GM21825 (cell line): ENCODE measurements around the gene PEAK1.
"Not testable (repeated sequence)": the region's sequence is repeated elsewhere in the genome, so short reads cannot be mapped to it uniquely, and the experiment has no call there.

ENCODE experiments used
- ATAC-seq: cut with Tn5 transposase; IDR thresholded peaks from one replicate; pipeline ENCODE4 v1.9.1; 2021; ENCODE audit warnings: mild to moderate bottlenecking, moderate library complexity; ENCODE audit not compliant: unreplicated experiment

Gene PEAK1

DNA sequence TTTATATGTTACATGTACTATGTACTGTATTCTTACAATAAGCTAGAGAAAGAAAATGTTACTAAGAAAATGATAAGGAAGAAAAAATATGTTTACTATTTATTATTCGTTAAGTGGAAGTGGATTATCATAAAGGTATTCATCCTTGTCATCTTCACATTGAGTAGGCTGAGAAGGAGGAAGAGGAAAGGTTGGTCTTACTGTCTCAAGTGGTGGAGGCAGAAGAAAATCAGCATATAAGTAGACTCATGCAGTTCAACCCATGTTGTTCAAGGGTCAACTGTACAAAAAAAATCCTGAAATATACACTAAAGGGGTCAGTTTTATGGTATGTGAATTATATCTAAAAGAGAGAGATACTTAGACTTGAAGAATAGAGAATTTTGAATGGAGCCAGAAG, 6.5 kb upstream of the PEAK1 start:
- ATAC-seq, result no peak

DNA sequence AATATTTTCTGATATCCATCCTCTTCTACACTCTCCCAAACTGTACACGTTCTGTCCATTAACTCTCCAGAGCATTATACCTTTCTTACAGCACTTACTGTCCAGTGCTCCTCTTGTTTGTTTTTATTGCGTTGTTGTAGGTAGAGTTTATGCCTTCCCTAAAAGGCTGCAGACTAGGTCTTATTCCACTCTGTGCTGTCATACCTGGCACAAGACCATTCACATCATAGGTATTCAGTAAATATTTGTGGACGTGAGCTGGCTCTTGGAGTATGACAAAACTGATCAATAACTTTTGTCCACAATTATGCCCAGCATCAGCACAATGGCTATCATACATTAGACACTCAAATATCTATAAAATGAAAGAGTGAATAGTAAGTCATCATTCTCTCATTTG, 5.2 kb upstream of the PEAK1 start:
- ATAC-seq, result no peak

DNA sequence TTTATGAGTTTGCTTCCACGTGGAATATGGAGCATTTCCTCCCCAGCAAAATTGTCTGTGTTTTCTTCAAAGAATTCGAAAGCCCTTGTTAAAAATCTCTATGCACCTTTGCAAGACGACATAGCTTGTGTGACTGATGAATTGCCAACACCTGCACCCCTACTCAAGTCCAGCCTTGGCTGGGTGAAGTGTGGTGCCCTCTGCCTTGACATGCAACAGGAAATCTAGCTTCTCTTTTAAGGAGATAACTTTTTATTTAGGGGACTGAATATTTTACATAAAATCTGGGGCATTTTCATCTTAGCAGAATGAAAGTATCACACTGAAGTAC, 1.4 kb upstream of the PEAK1 start:
- no peak for ATAC-seq

GRCh38 chr15:77420610-77421369, 886 bp upstream of the PEAK1 start, which contains the start of gene HMG20A:
Gene HMG20A, plus strand, starts transcription at chr15:77420888. Its CDS starts 37,520 bp downstream, at chr15:77458408.
- peak; percentile 30 for ATAC-seq

DNA sequence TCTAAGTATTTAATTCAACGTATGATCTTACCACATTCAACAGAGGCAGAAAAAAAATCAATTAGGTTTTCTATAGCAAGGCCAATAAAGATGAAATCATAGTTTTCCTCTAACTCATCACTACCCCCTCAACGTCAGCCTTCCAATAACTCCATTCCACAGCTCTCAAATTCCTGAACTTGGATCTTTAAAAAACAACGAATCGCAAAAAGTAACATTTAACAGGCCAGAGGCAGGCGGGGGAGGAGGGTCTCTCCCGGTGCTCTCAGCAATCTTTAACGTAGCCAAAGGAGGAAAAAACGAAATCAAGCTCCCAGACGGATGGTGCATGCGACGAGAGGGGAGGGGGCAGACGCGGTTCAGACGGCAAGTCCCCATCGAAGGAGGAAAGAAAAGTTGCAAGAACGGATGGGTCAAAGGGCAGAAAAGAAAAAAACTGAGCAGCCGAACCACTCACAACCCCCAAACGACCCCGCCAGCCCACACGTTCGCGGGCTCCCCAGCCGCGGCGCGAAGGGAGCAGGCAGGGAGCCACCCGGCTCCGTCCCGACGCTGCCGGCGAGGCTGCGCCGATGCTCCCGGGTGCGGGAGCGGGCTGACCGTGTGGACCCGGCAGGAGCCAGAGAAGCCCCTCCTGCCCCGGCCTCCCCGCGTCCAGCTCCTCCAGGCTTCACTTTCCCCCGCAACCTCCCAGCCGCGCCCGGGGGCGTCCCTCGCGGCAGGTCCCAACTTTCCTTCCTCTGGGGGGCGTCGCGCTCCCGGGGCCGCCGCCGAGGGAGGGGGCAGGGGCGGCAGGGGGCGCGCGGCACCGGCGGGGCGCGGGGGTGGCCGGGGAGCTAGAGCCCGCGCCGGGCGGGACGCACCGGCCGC, 703 bp downstream of the PEAK1 start:
- peak; percentile 33 for ATAC-seq

DNA sequence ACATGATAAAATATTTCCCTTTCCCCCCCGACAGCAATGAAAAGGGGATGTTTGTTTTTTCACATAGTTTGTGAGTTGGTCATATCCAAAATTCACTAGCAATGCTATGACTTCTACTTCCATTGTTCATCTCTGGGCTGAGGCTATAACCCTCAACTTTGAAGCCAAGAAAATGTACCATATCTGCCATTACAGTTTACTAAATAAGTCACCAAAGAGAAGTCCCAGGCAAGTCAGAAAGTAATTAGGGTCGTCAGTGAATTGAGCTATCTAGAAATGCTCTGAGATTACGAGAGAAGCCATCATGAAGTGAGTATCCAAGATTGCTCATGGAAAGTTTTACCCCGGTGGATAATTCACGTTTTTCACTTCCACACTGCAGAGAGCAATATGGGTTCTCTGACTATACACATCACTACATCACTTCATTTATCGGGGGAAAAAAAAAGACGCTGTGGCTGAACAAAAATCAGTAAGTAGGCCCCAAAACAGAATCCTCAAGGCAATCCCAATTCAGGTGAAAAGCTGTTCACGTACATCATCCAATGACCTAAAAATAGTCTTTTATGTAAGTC, 1.4 kb downstream of the PEAK1 start:
- ATAC-seq, result no peak

DNA sequence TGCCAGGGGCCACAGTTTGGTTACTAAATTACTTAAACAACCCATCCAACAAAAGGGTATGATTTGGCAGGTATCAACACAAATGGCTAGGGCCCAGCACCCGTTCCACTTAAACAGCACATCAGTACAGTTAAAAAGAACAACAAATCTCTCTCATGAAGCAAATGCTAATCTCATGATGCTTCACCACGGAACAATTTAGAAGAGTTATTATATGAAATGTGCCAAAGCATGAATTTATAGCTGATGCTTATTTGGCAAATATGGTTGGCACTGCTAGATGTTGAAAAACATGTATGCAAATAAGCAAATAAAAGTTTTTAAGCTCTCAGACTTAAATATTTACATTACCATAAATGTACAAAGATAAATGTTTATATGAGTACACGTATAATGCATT, 2.3 kb downstream of the PEAK1 start:
- ATAC-seq, result no peak

DNA sequence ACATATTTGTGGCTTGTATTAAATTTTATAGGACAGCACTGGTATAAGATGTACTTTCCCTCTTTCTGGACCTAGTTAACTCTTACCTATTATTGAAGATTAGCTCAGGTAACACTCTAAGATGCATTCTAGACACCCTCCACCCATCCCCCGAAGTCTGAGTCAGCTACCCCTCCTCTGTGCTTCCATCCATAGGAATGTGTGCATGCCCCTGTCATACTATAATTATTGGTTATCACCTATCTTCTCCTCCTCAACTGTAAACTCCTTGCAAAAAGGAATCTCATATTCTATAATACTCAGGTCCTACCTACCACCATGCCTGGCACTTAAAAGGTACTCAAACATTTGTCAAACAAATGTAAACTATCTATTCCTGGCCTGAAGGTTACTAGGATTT, 3.0 kb downstream of the PEAK1 start:
- ATAC-seq, result no peak

DNA sequence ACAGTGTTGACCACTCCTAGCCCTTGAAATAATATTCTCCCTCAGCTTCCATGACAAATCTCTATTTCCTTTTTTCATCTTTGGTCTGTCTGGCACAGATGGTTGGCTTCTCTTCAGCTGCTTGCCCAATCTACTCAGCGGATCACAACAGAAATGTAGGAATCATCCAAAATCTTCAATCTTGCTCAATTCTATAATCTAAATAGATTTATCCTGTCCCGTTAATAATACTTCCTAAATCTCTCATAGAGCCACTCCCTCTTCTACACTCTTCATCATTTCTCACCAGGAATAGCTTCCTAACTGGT, 3.8 kb downstream of the PEAK1 start:
- no peak for ATAC-seq

GRCh38 chr15:77415450-77416147, 4.3 kb downstream of the PEAK1 start:
- no peak for ATAC-seq

- ATAC-seq, result no peak
Measured at GRCh38 chr15:77414789-77415442, 5.0 kb downstream of the PEAK1 start.

- no peak for ATAC-seq
Measured at GRCh38 chr15:77413699-77414349, 6.1 kb downstream of the PEAK1 start.

DNA sequence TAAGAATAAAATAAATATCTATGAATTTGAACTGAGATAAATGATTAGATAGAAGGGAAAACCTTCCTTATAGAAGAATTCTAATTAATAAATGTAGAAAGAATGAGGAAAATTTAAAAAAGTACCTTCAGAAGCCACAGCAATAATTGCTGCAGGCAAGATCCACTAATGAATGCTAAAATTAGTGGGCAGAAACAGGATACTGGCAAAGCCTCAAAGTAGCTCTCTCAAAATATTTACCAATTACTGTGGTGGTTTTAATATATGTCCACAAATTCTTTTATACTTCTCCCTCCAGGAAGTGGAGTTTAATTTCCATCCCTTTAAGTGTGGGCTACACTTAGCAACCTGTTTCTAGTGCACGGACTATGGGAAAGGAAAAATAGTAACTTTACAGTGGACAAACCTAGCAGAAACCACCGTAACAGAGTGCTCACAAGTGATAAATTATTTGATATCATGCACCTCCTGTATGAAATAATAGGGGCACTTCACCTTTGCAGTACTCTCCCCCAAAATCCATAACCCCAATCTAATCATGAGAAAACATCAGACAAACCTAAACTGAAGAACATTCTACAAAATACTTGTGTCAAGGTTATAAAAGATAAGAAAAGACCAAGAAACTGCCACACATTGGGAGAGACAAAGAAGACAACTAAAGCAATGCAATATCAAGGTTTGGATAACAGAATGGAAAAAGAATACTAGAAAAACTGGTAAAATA, 6.8 kb downstream of the PEAK1 start:
- no peak for ATAC-seq

GRCh38 chr15:77411619-77411976, 8.3 kb downstream of the PEAK1 start:
- no peak for ATAC-seq

GRCh38 chr15:77410701-77411618, 8.9 kb downstream of the PEAK1 start:
- no peak for ATAC-seq

GRCh38 chr15:77410157-77410500, 9.8 kb downstream of the PEAK1 start:
- not testable (repeated sequence) for ATAC-seq

- ATAC-seq, result peak; percentile 76
Measured at GRCh38 chr15:77409259-77410156, 10.4 kb downstream of the PEAK1 start.

DNA sequence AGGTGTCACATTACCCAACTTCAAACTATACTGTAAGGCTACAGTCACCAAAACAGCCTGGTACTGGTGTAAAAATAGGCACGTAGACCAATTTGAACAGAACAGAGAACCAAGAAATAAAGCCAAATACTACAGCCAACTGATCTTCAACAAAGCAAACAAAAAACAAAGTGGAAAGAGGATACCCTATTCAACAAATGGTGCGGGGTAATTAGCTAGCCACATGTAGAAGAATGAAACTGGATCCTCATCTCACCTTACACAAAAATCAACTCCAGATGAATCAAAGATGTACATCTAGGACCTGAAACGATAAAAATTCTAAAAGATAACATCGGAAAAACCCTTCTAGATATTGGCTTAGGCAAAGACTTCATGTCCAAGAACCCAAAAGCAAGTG, 13.1 kb downstream of the PEAK1 start:
- no peak for ATAC-seq
